ELR (cell line): ENCODE data around the gene CHKB.

Source experiments
- DNase-seq: peaks from one replicate; pipeline ENCODE4 v3.0.0-alpha.2; 2015; ENCODE audit warnings: low read depth

Gene CHKB

DNA sequence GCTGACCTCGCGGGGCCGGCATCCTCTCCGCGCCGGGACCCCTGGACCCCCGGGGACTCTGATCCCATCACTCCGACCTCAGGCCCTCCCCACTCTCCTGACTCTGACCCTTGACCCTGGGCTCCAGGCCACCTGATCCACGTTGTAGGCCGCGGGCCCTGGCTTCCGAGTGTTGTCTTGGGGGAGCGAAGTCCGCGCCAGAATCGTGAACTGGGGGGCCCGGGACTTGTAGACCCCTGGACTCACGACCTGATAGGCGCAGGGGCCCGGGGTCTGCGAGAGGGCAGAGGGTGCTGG lies 52.1 kb downstream of the CHKB start:
- no peak for DNase-seq

GRCh38 chr22:50529897-50530579 lies 52.6 kb downstream of the CHKB start, which contains the start of gene TYMP:
Gene TYMP (minus strand): TSS chr22:50530012. CDS start chr22:50529709, 303 bp downstream.
- peak; percentile 61 for DNase-seq

- DNase-seq, result no peak
Measured at GRCh38 chr22:50529416-50529896, 53.2 kb downstream of the CHKB start.
